ENCODE measurements around the gene ZNF618.

ZNF618 gene

GRCh38 chr9:114001410-114001685 is 125.2 kb downstream of the ZNF618 start:
- no peak for DNase-seq (ENCODE audit: low read depth, low spot score)

GRCh38 chr9:114001794-114002261 is 125.7 kb downstream of the ZNF618 start:
- DNase-seq (ENCODE audit: low read depth, low spot score): no peak

GRCh38 chr9:114002271-114002985 is 126.3 kb downstream of the ZNF618 start:
- no peak for DNase-seq (ENCODE audit: low read depth, low spot score)

- no peak for DNase-seq (ENCODE audit: low read depth, low spot score)
Observed at GRCh38 chr9:114002986-114003350, 126.9 kb downstream of the ZNF618 start.

GRCh38 chr9:114003351-114003750 is 127.2 kb downstream of the ZNF618 start:
- DNase-seq (ENCODE audit: low read depth, low spot score): no peak

GRCh38 chr9:114003758-114004157 is 127.6 kb downstream of the ZNF618 start:
- DNase-seq (ENCODE audit: low read depth, low spot score): no peak

GRCh38 chr9:114004221-114004716 is 128.2 kb downstream of the ZNF618 start:
- no peak for DNase-seq (ENCODE audit: low read depth, low spot score)

GRCh38 chr9:114005371-114006154 is 129.5 kb downstream of the ZNF618 start:
- no peak for DNase-seq (ENCODE audit: low read depth, low spot score)

GRCh38 chr9:114006155-114006550 is 130.0 kb downstream of the ZNF618 start:
- DNase-seq (ENCODE audit: low read depth, low spot score): no peak

GRCh38 chr9:114006931-114007691 is 131.0 kb downstream of the ZNF618 start:
- no peak for DNase-seq (ENCODE audit: low read depth, low spot score)

GRCh38 chr9:114007991-114008666 is 132.0 kb downstream of the ZNF618 start:
- no peak for DNase-seq (ENCODE audit: low read depth, low spot score)

- DNase-seq (ENCODE audit: low read depth, low spot score): no peak
Observed at GRCh38 chr9:114008667-114009410, 132.7 kb downstream of the ZNF618 start.

- no peak for DNase-seq (ENCODE audit: low read depth, low spot score)
Observed at GRCh38 chr9:114011313-114011712, 135.2 kb downstream of the ZNF618 start.

- no peak for DNase-seq (ENCODE audit: low read depth, low spot score)
Observed at GRCh38 chr9:114012126-114012525, 136.0 kb downstream of the ZNF618 start.

GRCh38 chr9:114014044-114014443 is 137.9 kb downstream of the ZNF618 start:
- no peak for DNase-seq (ENCODE audit: low read depth, low spot score)

GRCh38 chr9:114015607-114016006 is 139.5 kb downstream of the ZNF618 start:
- no peak for DNase-seq (ENCODE audit: low read depth, low spot score)

GRCh38 chr9:114016101-114016500 is 140.0 kb downstream of the ZNF618 start:
- DNase-seq (ENCODE audit: low read depth, low spot score): no peak

- DNase-seq (ENCODE audit: low read depth, low spot score): no peak
Observed at GRCh38 chr9:114016629-114017423, 140.7 kb downstream of the ZNF618 start.

GRCh38 chr9:114017741-114018715 is 141.9 kb downstream of the ZNF618 start:
- no peak for DNase-seq (ENCODE audit: low read depth, low spot score)

Measured in activated CD4-positive, CD25-positive, alpha-beta regulatory T cell treated with anti-CD3 and anti-CD28 coated beads, Interleukin-2, amount 50 U/mL, for 16 hours (primary cell).